HepG2 (cell line): ENCODE results near the gene DLX5. TPM values are rescaled to one million over a fixed set of nuclear protein-coding genes. Genes with fewer than 3 reads are reported as not detected.

Source experiments
- BORCS8-MEF2B ChIP-seq: sonication (generic); formaldehyde crosslinking; IDR thresholded peaks from 2 replicates; pipeline ENCODE4 v1.8.0; 2022; ENCODE audit warnings: mild to moderate bottlenecking, missing genetic modification reagents
- CENPT ChIP-seq: sonication (generic); formaldehyde crosslinking; IDR thresholded peaks from 2 replicates; pipeline ENCODE4 v1.8.0; 2022; ENCODE audit warnings: low read depth, mild to moderate bottlenecking, moderate library complexity, missing genetic modification reagents
- CTCF ChIP-seq: sonication (generic); formaldehyde crosslinking; IDR thresholded peaks from 2 replicates; pipeline ENCODE4 v1.5.0; 2020; ENCODE audit warnings: mild to moderate bottlenecking, missing genetic modification reagents, moderate library complexity
- DNMT3B ChIP-seq: conservative IDR thresholded peaks from 2 replicates; pipeline ENCODE4 v1.6.1; 2016; ENCODE audit warnings: missing biosample characterization, control low read depth
- DR1 ChIP-seq: sonication (generic); formaldehyde crosslinking; IDR thresholded peaks from 2 replicates; pipeline ENCODE4 v1.8.0; 2021; ENCODE audit warnings: mild to moderate bottlenecking, missing genetic modification reagents, inconsistent platforms
- EEA1 ChIP-seq: sonication (generic); formaldehyde crosslinking; IDR thresholded peaks from 2 replicates; pipeline ENCODE4 v1.5.1; 2020; ENCODE audit warnings: mild to moderate bottlenecking, missing genetic modification reagents, borderline replicate concordance
- GABPB1 ChIP-seq: IDR thresholded peaks from 2 replicates; pipeline ENCODE4 v1.6.1; 2016; ENCODE audit warnings: mild to moderate bottlenecking, missing genetic modification reagents, moderate library complexity, missing compliant biosample characterization
- KAT7 ChIP-seq: IDR thresholded peaks from 2 replicates; pipeline ENCODE4 v1.6.1; 2018; ENCODE audit warnings: borderline replicate concordance, missing compliant biosample characterization
- MLXIP ChIP-seq: sonication (generic); formaldehyde crosslinking; IDR thresholded peaks from 2 replicates; pipeline ENCODE4 v1.9.0; 2021; ENCODE audit warnings: missing genetic modification reagents, borderline replicate concordance
- MTF1 ChIP-seq: sonication (generic); formaldehyde crosslinking; IDR thresholded peaks from 2 replicates; pipeline ENCODE4 v1.5.0; 2020; ENCODE audit warnings: missing genetic modification reagents
- MXI1 ChIP-seq: IDR thresholded peaks from 3 replicates; pipeline ENCODE4 v1.6.1; 2012; ENCODE audit warnings: low read depth, low read length, inconsistent platforms, borderline replicate concordance
- NCOA2 ChIP-seq: sonication (generic); formaldehyde crosslinking; IDR thresholded peaks from 2 replicates; pipeline ENCODE4 v1.8.0; 2022; ENCODE audit warnings: inconsistent platforms
- PAX8 ChIP-seq: sonication (generic); formaldehyde crosslinking; IDR thresholded peaks from 2 replicates; pipeline ENCODE4 v1.8.0; 2022; ENCODE audit warnings: mild to moderate bottlenecking, missing genetic modification reagents, borderline replicate concordance
- RBFOX2 ChIP-seq: fragments of 200-400 bp; formaldehyde crosslinking; IDR thresholded peaks from 2 replicates; pipeline ENCODE4 v1.6.1; 2017; ENCODE audit warnings: low read depth, mild to moderate bottlenecking, low read length
- SALL1 ChIP-seq: sonication (generic); formaldehyde crosslinking; IDR thresholded peaks from 2 replicates; pipeline ENCODE4 v1.8.0; 2022; ENCODE audit warnings: mild to moderate bottlenecking, missing genetic modification reagents
- SOX5 ChIP-seq: IDR thresholded peaks from 2 replicates; pipeline ENCODE4 v1.6.1; 2016; ENCODE audit warnings: borderline replicate concordance
- TEAD2 ChIP-seq: sonication (generic); formaldehyde crosslinking; IDR thresholded peaks from 2 replicates; pipeline ENCODE4 v1.9.0; 2021; ENCODE audit warnings: missing genetic modification reagents
- TRIM22 ChIP-seq: fragments of 450-650 bp; IDR thresholded peaks from 2 replicates; pipeline ENCODE4 v1.6.1; 2017
- YY1 ChIP-seq: IDR thresholded peaks from 2 replicates; pipeline ENCODE4 v1.6.1; 2011; ENCODE audit warnings: low read length, low read depth, moderate library complexity, mild to moderate bottlenecking; ENCODE audit not compliant: insufficient read depth, insufficient replicate concordance
- ZBTB21 ChIP-seq: sonication (generic); formaldehyde crosslinking; IDR thresholded peaks from 2 replicates; pipeline ENCODE4 v1.4.0; 2020; ENCODE audit warnings: missing genetic modification reagents
- ZNF468 ChIP-seq: sonication (generic); formaldehyde crosslinking; IDR thresholded peaks from 2 replicates; pipeline ENCODE4 v1.8.0; 2022; ENCODE audit warnings: mild to moderate bottlenecking, moderate library complexity, missing genetic modification reagents
- ZNF546 ChIP-seq: sonication (generic); formaldehyde crosslinking; conservative IDR thresholded peaks from 2 replicates; pipeline ENCODE4 v1.8.1; 2023; ENCODE audit warnings: mild to moderate bottlenecking, missing genetic modification reagents
- ZNF75D ChIP-seq: sonication (generic); formaldehyde crosslinking; IDR thresholded peaks from 2 replicates; pipeline ENCODE4 v1.8.1; 2023; ENCODE audit warnings: missing genetic modification reagents, mild to moderate bottlenecking, borderline replicate concordance
- ZNF883 ChIP-seq: sonication (generic); formaldehyde crosslinking; IDR thresholded peaks from 2 replicates; pipeline ENCODE4 v1.5.1; 2020; ENCODE audit warnings: mild to moderate bottlenecking, missing genetic modification reagents; ENCODE audit errors: not compliant biosample characterization
- polyA plus RNA-seq, 8 experiments: library from polyadenylated mRNA; depleted of rRNA in 3 of 8; stranded (reverse) in 7 of 8; unstranded in 1 of 8; fragments of >200 nt; fragmentation: Illumina TruSeq in 4 of 8; extraction: Trizol in 4 of 8; gene quantifications; 2 replicates each; pipeline versions ENCODE4 v1.2.1 to v1.2.3, GENCODE V29; 2011 to 2016; ENCODE audit warnings: low read depth in 4 of 8, missing spikeins in 1 of 8, mixed read lengths in 1 of 8; ENCODE audit not compliant: insufficient read depth in 1 of 8
- total RNA-seq, 5 experiments: library from RNA; depleted of rRNA; stranded (reverse); fragments of >200 nt; fragmentation: Illumina TruSeq; extraction: Trizol; gene quantifications; 2 replicates each; pipeline ENCODE4 v1.2.3, GENCODE V29; 2016; ENCODE audit warnings: low read depth in 1 of 5

Gene DLX5
- total and polyA plus RNA-seq, 2 of the 13 experiments (the other 11 are each of a cell fraction or from before 2014, with no cell fraction given): not detected

- TF ChIP-seq TRIM22 (no peak), MTF1 (CRISPR knock-in tag) (no peak), RBFOX2 (peak; percentile 81), ZNF546 (CRISPR knock-in tag) (no peak), EEA1 (CRISPR knock-in tag) (no peak), KAT7 (CRISPR knock-in tag) (no peak), ZBTB21 (CRISPR knock-in tag) (peak; percentile 83), ZNF468 (no peak), NCOA2 (CRISPR knock-in tag) (peak; percentile 44; the same call in 1 of the 2 replicates), CTCF (CRISPR knock-in tag) (peak; percentile 34; the same call in 1 of the 2 replicates), MXI1 (no peak; the same call in 2 of the 3 replicates), SALL1 (CRISPR knock-in tag) (peak; percentile 80), DR1 (peak; percentile 54; the same call in 1 of the 2 replicates), BORCS8-MEF2B (peak; percentile 69; the same call in 1 of the 2 replicates), ZNF75D (CRISPR knock-in tag) (no peak), SOX5 (peak; percentile 48; the same call in 1 of the 2 replicates), DNMT3B (no peak), GABPB1 (peak; percentile 72), YY1 (peak; percentile 38), ZNF883 (CRISPR knock-in tag) (peak; percentile 38), CENPT (no peak), PAX8 (CRISPR knock-in tag) (no peak), TEAD2 (no peak), MLXIP (CRISPR knock-in tag) (no peak)
Observed at GRCh38 chr7:97005183-97006054, 19.2 kb downstream of the DLX5 start, which contains the start of gene DLX6 (continued).
